ENCODE measurements around the gene IL31. TPM values are rescaled to one million over a fixed set of nuclear protein-coding genes. Genes with fewer than 3 reads are reported as not detected.
A peak's percentile ranks its signal among the peaks of the same experiment; 100 is the strongest.

The IL31 gene
- total RNA-seq, 1 donor from 2014 or later = not detected

GRCh38 chr12:122152754-122153153 lies 21.3 kb downstream of the IL31 start:
- no peak for DNase-seq

- no peak for DNase-seq
Observed at GRCh38 chr12:122150127-122150681, 23.8 kb downstream of the IL31 start.

GRCh38 chr12:122148657-122149056 lies 25.4 kb downstream of the IL31 start:
- DNase-seq = no peak

- no peak for DNase-seq
Observed at GRCh38 chr12:122147514-122148290, 26.3 kb downstream of the IL31 start.

GRCh38 chr12:122145505-122146330 lies 28.3 kb downstream of the IL31 start:
- DNase-seq = no peak

GRCh38 chr12:122144885-122145284 lies 29.1 kb downstream of the IL31 start:
- no peak for DNase-seq

- DNase-seq = no peak
Observed at GRCh38 chr12:122142857-122143256, 31.2 kb downstream of the IL31 start.

- no peak for DNase-seq
Observed at GRCh38 chr12:122141911-122142725, 31.9 kb downstream of the IL31 start.

GRCh38 chr12:122140467-122141257 lies 33.4 kb downstream of the IL31 start:
- DNase-seq = no peak

GRCh38 chr12:122139941-122140340 lies 34.1 kb downstream of the IL31 start:
- DNase-seq = no peak

- no peak for DNase-seq
Observed at GRCh38 chr12:122139266-122139665, 34.8 kb downstream of the IL31 start.

- no peak for DNase-seq
Observed at GRCh38 chr12:122138616-122139015, 35.4 kb downstream of the IL31 start.

- DNase-seq = no peak
Observed at GRCh38 chr12:122138181-122138580, 35.8 kb downstream of the IL31 start.

- no peak for DNase-seq
Observed at GRCh38 chr12:122137681-122138080, 36.3 kb downstream of the IL31 start.

GRCh38 chr12:122137229-122137628 lies 36.8 kb downstream of the IL31 start:
- DNase-seq = no peak

- no peak for DNase-seq
Observed at GRCh38 chr12:122135437-122136031, 38.5 kb downstream of the IL31 start.

- peak; percentile 28 for DNase-seq
Observed at GRCh38 chr12:122133192-122133950, 40.6 kb downstream of the IL31 start.

GRCh38 chr12:122130150-122130549 lies 43.9 kb downstream of the IL31 start:
- DNase-seq = no peak

- DNase-seq = no peak
Observed at GRCh38 chr12:122129131-122129530, 44.9 kb downstream of the IL31 start.

- DNase-seq = no peak
Observed at GRCh38 chr12:122128481-122128880, 45.5 kb downstream of the IL31 start.

- no peak for DNase-seq
Observed at GRCh38 chr12:122127839-122128238, 46.2 kb downstream of the IL31 start.
